NCI-H2196 (cell line): ENCODE results near the gene CTCF.

Source experiments
- DNase-seq: peaks from one replicate; lab custom pipeline; 2025; ENCODE audit not compliant: unreplicated experiment; lab: John Stamatoyannopoulos, UW

CTCF gene

GRCh38 chr16:67649494-67649931 lies 87.2 kb downstream of the CTCF start:
- no peak for DNase-seq

- DNase-seq, result no peak
These were observed 87.7 kb downstream of the CTCF start for GRCh38 chr16:67650023-67650422.

GRCh38 chr16:67651039-67651438 lies 88.7 kb downstream of the CTCF start:
- DNase-seq, result no peak

GRCh38 chr16:67651847-67652246 lies 89.5 kb downstream of the CTCF start:
- DNase-seq, result no peak

GRCh38 chr16:67652578-67653127 lies 90.3 kb downstream of the CTCF start:
- DNase-seq, result no peak

GRCh38 chr16:67653128-67653788 lies 90.9 kb downstream of the CTCF start:
- no peak for DNase-seq

GRCh38 chr16:67653789-67654402 lies 91.6 kb downstream of the CTCF start:
- no peak for DNase-seq

- no peak for DNase-seq
These were observed 92.1 kb downstream of the CTCF start for GRCh38 chr16:67654403-67654911.

- DNase-seq, result no peak
These were observed 93.0 kb downstream of the CTCF start for GRCh38 chr16:67655363-67655762.

- DNase-seq, result no peak
These were observed 94.2 kb downstream of the CTCF start for GRCh38 chr16:67656344-67657016.

GRCh38 chr16:67657017-67657608 lies 94.8 kb downstream of the CTCF start:
- DNase-seq, result no peak

GRCh38 chr16:67657751-67658518 lies 95.6 kb downstream of the CTCF start:
- DNase-seq, result no peak

- no peak for DNase-seq
These were observed 96.7 kb downstream of the CTCF start for GRCh38 chr16:67658849-67659674.

GRCh38 chr16:67659675-67660563 lies 97.6 kb downstream of the CTCF start, which contains the start of gene ACD:
TSS of gene ACD (minus strand) at chr16:67660260. CDS start at chr16:67660220, 40 bp downstream.
- peak; percentile 85 for DNase-seq

- DNase-seq, result peak; percentile 93
These were observed 98.3 kb downstream of the CTCF start, which contains the start of gene PARD6A for GRCh38 chr16:67660564-67661028. TSS of gene PARD6A (plus strand) at chr16:67660960. CDS start at chr16:67661039, 79 bp downstream.

- DNase-seq, result no peak
These were observed 98.9 kb downstream of the CTCF start for GRCh38 chr16:67661101-67661761.

- no peak for DNase-seq
These were observed 99.7 kb downstream of the CTCF start for GRCh38 chr16:67661886-67662652.
